Measurements from ENCODE around the gene HLA-DQB1.
"Not testable (repeated sequence)": the region's sequence is repeated elsewhere in the genome, so short reads cannot be mapped to it uniquely, and the experiment has no call there.

The HLA-DQB1 gene

GRCh38 chr6:32666420-32667300, at the start of gene HLA-DQB1:
Gene HLA-DQB1 (minus strand): TSS chr6:32666657. CDS start chr6:32666607, 50 bp downstream.
- peak; percentile 37 for DNase-seq

GRCh38 chr6:32713241-32713640, 46.8 kb upstream of the HLA-DQB1 start:
- DNase-seq, result no peak

- DNase-seq, result no peak
These were observed 43.2 kb upstream of the HLA-DQB1 start for GRCh38 chr6:32709625-32710024.

GRCh38 chr6:32705164-32705563, 38.7 kb upstream of the HLA-DQB1 start:
- DNase-seq, result not testable (repeated sequence)

GRCh38 chr6:32703347-32703746, 36.9 kb upstream of the HLA-DQB1 start:
- no peak for DNase-seq

DNA sequence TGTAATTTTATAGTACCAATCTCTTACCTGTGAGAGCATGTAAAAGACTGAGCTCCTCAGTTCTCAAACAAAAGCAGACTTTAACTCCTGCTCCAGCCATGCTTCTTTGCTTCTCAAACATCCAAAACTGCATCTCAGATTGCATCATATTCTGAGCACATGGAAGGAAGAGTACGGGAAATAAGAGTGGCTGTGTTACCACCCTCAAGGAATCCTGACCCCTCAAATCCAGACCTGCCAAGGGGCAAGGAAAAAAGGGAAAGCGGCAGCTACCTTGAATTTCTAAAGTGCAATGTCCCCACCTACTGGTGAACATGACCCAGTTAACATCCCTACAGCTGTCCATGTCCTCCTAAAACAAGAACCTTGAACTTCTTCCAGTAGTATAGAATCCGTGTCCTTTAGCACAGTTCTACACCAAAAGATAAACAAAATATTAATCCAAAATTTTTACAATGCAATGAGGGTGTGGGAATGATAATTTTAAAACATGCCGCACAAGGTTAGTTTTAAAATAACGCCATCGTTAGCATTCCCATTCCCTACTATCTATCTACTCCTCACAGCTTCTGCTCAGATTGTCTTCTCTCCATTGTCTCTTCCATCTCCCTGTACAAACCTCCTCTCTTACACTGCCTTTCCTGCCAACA, 34.1 kb upstream of the HLA-DQB1 start:
- DNase-seq, result peak; percentile 62

DNA sequence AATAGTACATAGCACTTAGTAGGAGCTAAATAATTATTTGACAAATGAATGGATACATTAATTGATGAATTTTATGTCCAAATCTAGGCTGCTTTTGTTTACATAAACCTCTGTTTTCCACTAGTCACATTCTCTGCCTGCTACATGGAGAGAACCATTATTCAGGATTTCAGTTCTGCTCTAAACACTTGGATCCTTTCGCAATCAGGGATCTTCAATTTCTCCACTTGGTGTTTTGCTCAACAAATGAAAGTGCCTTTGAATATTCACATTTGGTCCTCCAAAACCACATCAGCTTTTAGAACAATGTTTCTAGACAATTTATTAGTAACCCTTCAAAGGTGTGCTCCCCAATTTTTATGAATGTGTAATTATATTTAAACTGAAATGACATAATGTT, 30.6 kb upstream of the HLA-DQB1 start:
- no peak for DNase-seq

- peak; percentile 81 for DNase-seq
These were observed 25.6 kb upstream of the HLA-DQB1 start for GRCh38 chr6:32692019-32692418.

DNA sequence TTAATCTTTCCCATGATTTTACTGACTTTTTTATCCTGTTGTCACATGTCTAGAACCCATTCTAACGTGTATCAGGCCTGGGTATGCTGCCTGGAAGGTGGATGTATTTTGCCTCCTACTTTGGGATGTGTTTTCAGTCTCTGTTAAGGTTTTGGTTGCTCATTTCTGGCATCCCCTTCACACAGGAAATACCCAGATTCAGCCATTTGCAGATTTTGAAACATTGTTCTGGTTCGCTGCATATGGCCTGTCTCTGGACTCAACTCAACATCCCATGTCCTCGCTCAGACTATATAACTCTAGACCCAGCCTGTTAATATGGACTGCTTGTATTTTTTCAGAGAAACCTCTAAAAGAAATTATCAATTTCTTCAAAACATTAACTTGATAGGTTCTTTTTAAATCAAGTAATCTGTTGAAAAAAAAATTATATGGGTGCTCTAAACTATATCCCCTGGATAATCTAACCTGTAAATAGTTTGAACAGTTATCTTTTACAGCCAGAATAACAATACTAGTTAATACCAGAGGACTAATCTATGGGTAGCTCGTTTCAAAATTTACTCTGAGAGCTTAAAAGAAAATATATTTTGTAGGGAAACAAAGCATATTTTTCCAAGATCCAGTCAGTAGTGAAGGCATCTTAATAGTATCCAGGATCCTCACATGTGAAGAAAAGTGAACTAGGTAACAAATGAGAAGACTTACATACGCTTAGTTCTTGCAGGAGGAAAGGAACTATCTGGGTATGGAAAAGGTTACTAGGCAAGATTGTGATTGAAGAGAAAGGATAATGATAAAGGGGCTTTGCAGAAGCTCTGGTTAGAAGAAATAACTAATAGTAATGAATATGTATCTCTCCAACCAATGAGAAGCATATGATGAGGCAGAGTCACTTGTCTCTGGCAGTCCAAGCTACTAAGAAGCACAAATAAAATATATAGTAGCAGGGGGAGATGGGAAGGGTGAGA, 23.4 kb upstream of the HLA-DQB1 start:
- peak; percentile 64 for DNase-seq

- peak; percentile 91 for DNase-seq
These were observed 19.1 kb upstream of the HLA-DQB1 start for GRCh38 chr6:32685603-32686002.

DNA sequence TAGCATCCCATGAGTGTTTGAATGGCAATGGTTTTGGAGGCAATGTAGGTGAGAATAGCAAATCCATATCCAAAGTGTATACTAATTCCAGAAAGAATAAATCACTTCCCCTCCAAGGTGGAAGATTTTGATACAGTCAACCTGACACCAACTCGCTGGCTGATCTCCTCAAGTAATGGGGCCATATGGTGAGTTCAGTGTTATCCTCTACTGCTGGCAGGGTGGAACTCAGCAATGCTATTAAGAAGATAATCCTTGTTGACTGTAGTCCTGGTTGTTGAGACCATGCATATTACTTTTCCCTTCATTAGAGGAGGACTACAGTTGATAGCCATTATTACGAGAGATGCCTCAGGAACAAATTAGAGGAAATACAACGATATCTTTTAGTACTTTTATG, 17.8 kb upstream of the HLA-DQB1 start:
- no peak for DNase-seq

GRCh38 chr6:32680055-32680454, 13.6 kb upstream of the HLA-DQB1 start:
- no peak for DNase-seq

DNA sequence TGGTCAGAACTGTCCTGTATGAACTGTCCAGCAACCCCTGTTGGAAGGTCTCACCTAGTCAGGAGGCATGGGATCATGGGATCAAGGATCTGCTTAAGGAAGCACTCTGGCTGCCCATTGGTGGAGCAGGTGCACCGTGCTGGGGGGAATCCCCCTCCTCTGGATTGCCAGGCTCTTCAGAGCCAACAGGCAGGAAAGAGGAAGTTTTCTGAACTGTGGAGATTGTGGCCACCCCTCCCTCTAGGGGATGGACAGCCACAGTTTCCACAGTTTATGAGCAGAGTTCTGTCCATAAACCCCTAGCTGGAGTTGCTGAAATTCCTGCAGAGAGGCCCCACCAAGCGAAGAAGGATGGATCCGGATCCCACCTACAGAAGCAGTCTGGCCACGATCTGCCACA, 13.0 kb upstream of the HLA-DQB1 start:
- no peak for DNase-seq

GRCh38 chr6:32674123-32674522, 7.7 kb upstream of the HLA-DQB1 start:
- not testable (repeated sequence) for DNase-seq

GRCh38 chr6:32671908-32672307, 5.5 kb upstream of the HLA-DQB1 start:
- DNase-seq, result not testable (repeated sequence)

DNA sequence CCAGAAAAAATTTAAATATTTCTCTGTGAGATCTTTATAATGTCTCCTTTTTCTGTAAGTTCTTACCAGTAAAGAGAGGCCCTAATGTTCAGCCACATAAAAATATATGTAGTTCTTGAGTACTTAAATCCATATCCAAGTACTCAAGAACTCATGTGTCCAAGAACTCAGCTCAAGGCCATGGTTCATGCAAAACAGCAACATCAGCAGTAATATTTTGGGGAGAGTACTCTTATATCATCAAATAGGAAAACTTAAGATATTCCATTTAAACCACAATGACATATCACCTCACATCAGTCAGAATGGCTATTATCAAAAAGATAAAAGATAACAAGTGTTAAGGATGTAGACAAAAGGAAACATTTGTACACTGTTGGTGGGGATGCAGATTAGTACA, 3.4 kb upstream of the HLA-DQB1 start:
- no peak for DNase-seq

DNA sequence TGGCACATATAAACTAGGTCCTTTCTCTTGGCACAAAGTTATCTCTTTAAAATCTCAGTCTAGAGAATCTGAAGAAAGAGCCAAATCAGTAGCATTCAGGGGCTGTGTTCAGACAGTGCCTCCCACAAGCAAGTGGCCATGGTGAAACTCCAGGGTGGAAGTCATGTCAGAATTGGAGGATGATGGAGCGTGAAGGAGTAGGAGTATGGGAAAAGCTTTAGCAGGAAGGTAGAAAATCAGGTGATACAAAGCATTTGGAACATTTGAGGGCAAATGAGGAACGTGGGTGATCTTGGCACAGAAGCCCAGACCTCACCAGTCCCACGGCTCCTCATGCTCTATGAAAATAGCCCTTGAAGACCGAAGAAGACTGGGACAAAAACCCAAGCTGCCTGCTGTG, 2.8 kb upstream of the HLA-DQB1 start:
- no peak for DNase-seq

DNA sequence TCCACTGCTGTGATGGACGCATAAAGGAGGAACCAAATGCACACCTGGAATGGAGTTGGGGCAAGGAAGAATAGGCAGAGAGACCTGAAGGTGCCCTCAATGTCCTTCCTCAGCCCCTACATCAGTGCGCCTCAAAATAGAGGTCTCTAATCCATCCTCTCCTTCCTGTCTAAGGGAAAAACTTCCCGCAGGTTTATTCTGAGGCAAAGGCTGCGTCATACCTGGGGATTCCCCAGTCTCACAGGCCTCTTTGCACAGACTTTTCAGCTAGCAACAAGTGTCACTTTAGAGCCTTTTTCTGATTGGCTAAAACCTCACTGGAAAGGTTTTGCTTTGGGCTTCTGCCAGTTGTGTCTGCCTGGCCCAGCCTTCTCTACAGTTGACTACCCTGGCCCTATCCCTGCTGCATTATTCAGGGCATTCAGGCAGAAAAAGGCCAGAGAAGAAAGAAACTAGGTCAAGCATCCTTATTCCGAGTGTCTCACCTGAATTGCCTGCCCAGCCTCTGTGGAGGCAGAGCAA, 1.8 kb upstream of the HLA-DQB1 start:
- DNase-seq, result peak; percentile 62

GRCh38 chr6:32665661-32666060, 796 bp downstream of the HLA-DQB1 start:
- no peak for DNase-seq

DNA sequence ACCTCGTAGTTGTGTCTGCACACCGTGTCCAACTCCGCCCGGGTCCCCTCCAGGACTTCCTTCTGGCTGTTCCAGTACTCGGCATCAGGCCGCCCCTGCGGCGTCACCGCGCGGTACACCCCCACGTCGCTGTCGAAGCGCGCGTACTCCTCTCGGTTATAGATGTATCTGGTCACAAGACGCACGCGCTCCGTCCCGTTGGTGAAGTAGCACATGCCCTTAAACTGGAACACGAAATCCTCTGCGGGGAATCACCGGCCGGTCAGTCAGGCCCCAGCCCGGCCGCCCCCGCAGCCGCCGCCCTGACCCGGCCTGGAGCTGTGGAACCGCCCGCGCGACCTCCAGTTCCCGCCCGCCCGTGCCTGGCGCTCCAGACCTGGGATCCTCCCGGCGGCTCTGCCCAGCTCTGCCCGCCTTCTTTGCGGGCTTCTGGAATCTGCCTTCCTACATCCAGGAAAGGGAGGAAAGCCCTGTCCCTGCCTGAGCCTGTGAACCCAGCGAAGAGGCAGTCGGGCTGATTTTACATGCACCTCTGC, 1.6 kb downstream of the HLA-DQB1 start:
- DNase-seq, result no peak

GRCh38 chr6:32664354-32664753, 2.1 kb downstream of the HLA-DQB1 start:
- no peak for DNase-seq

- no peak for DNase-seq
These were observed 3.6 kb downstream of the HLA-DQB1 start for GRCh38 chr6:32662836-32663235.

DNA sequence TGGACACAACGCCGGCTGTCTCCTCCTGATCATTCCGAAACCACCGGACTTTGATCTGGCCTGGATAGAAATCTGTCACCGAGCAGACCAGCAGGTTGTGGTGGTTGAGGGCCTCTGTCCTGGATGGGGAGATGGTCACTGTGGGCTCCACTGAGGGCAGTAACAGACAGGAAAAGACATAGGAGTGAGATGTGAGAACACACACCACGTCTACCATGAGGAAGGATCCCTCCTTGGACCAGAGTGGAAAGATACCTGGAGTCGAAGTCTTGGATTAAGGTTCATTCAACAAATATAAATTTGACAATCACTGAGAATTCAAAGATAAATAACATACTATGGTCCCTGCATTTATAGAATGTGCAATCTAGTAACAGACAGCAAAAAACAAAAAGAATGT, 4.4 kb downstream of the HLA-DQB1 start:
- DNase-seq, result no peak
